Fibroblast of peridontal ligament (primary cell): Measurements from ENCODE around the gene DDX17.
"Not testable (repeated sequence)": the region's sequence is repeated elsewhere in the genome, so short reads cannot be mapped to it uniquely, and the experiment has no call there.

Source experiments
- DNase-seq: peaks from one replicate; pipeline ENCODE4 v3.0.0-alpha.2; 2010; ENCODE audit errors: extremely low read depth

DDX17 gene

DNA sequence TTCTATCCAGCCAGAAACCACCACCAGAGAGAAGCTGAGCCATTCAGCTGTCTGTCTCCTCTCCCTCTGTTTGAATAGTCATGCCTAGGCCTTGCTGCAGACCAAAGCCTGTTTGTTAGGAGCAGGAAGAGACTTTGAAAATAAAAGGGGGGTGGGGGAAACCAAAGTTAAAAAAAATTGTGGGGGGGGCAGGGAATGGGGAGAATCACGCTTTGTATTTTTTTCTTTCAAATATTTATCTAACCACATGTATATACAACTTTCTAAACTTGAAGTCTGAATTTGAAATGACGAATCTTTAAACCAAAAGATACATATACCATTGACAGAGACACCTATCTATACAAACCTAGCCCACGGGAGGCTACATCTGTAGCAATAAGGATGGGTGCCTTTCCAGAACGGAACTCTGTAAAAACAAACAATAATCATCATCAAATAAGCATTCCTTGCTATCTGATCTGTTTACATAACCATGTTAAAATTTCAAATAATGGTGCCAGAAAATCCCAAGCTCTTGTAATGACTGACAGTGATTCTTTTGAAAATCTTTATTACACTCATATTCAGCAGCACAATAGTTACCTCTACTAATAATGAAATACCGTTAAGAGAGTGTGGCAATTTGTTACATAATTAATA is 14.3 kb downstream of the DDX17 start:
- DNase-seq = no peak

DNA sequence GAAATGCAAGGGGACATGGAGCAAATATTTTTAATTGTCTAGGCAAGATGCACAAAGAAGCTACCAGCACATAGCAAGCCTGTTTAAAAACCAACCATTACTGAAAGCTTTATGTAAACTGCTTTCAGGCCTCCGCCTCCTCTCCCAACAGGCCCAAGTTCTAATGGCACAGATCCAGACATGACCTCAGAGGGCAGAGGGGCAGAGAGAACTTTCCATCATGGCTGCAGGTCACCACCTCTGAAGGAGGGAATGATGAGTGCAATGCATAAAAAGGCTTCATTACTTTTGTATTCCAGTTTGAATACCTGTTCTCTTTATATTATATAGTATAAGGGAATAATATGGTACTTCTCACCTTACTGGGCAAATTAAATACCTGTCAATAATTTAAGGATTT is 15.2 kb downstream of the DDX17 start:
- DNase-seq = peak; percentile 77

DNA sequence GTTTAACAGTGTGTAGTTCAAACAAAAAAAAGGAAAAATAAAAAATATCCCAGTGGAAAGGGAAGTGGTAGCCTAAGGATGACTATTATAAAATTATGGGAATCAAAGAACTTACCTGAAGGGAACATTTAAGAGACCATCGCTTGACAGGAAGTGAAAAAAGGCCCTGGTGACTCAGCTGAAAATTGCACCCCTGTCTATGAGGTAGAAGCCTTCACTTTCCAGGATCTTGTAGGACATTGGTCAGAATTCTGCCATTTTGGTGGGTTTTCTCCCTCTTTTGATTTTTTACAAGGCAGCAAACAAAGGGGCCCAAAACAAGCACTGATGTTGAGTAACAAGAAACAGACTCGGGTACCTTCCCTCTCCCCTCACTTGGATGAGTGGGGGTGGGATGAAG is 15.6 kb downstream of the DDX17 start:
- DNase-seq = no peak

DNA sequence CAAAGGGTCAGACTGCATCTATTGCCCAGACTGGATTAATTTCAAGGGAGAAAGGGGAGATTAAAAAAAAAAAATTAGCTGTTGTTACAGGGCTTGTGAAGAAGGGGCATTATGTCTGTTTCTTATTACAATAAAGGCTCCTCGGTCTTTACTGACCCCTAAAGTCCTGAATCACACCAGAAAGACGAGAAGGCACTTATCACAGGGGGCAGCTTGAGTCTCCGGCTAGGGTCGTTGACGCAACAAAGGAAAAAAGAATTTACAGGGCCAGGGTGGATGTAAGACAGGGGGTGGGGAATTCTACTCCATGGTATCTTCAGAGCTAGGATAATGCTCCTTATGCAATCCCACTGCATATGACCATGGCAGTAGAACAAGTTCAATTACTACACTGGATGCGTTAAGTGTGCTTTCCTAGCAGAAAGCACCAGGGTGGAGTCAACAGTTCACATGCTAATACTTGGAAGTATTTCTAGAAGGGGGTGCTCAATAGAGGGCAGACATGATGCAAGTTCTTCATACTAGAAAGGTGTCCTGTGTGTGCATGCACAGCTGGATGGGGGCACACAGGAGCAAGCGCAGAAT is 16.5 kb downstream of the DDX17 start:
- no peak for DNase-seq

DNA sequence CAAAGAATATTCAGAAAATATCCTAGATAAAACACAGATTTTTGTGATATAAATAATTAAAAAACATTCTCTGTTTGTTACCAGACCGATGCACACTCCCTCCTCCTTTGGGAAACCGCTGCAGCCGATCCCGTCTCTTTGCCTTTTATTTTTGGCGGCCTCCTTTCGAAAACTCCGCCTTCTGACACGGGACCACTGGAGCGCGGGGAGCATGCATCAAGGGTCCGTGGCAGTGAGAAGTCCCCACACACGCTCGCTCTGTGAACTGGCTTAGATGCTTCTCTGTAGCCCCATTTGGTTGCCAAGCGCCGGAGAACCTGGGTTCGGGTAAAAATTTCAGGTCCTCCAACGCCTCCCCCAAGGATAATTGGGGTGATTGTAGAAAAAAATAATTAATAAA is 17.0 kb downstream of the DDX17 start:
- DNase-seq = no peak

DNA sequence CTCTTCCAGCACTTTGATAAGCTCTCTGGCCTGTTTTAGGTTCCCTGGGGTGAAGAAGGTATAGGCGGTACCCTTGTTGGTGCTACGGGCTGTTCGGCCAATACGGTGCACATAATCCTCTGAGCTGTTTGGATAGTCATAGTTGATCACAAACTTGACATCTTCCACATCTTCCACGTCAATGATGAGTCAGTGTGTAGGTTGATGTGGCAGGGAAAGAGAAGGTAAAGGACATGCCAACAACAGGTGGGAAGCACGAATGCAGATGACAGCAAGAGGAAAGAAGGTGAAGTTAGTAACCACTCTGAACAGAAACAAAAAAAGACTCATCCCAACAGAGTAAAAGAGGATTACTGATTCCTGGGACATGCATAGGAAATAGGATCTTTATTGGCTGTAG is 18.2 kb downstream of the DDX17 start:
- no peak for DNase-seq

DNA sequence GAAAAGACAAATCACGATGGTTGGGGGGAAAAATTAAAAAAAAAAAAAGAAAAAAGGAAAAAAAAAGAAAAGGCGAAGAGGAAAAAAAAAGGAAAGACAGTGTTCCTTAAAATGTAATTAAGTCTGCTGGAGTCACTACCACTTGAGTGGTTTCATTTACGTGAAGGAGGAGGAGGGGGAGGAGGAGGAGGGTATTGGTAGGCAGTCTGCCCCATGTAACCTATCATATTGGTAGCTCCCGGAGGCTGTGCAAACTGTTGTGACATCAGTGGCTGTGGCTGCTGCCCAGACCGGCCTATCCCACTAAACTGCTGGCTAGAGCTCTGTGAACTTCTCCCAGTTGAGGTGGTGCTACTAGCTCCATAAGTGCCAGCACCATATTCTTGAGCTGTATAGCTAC is 20.3 kb downstream of the DDX17 start:
- DNase-seq = no peak

DNA sequence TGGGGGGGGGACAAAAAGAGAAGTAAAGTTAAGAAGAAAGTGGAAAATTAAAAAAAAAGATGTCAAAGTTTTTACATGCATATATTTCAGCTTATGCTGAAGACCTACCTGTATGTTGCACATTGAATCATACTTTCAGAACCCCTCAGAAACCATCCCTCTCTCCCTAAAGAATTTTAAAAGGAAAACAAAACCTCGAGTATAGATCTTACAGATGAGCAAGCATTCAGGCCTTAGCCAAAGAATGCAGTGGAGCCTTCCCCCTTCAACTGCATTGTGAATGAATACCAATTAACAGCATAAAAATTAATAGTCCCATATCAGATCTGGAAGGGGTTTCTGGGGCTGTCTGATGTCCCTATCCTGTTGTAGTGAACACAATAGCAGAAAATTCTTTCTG is 21.9 kb downstream of the DDX17 start:
- no peak for DNase-seq

DNA sequence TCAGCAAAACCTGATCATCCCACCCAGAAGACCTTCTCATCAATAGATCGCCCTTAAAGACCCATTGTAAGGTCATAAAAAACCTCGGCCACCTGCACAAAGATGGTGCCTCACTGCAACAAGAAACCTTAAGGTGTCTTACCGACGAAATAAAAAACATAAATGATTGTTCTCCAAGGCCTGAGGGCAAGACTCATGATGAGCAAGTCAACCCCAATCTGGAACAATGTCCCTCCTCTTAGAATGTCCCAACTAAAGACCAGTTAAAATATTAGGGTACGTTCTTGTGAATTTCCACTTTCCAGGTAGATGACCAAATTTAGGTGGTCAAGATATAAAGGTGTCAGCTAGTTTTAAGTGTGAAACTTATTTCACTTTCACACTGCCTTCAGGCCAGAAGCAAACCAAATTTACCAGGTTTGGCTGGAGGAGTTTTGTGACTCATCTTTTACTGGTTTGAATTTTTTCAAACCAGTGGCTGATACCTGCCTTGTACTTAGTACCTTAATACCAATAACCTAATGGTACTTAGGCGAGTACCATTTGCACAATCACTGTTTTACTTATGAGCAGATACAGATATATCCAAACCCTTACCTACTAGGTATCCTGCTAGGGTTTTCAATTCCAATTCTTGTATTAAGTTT is 23.3 kb downstream of the DDX17 start:
- DNase-seq = no peak

DNA sequence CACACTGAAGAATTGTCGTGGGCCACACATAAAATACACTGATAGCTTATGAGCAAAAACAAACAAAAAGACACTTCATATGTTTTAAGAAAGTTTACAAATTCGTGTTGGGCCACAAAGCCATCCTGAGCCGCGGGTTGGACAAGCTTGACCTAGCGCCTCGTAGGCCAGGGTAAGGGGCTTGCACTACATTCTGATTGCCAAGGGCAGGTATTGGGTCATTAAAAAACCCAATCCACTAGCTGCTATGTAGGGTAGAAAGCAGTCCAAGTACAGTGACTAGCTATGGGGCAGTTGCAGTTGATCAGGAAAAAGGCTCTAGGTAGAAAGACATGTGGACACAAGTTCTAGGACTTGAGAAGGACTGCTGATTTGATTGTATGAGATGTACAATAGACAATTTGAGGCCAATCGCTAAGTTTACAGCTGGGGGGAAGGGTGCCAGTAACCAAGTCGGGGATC is 24.2 kb downstream of the DDX17 start:
- DNase-seq = no peak

DNA sequence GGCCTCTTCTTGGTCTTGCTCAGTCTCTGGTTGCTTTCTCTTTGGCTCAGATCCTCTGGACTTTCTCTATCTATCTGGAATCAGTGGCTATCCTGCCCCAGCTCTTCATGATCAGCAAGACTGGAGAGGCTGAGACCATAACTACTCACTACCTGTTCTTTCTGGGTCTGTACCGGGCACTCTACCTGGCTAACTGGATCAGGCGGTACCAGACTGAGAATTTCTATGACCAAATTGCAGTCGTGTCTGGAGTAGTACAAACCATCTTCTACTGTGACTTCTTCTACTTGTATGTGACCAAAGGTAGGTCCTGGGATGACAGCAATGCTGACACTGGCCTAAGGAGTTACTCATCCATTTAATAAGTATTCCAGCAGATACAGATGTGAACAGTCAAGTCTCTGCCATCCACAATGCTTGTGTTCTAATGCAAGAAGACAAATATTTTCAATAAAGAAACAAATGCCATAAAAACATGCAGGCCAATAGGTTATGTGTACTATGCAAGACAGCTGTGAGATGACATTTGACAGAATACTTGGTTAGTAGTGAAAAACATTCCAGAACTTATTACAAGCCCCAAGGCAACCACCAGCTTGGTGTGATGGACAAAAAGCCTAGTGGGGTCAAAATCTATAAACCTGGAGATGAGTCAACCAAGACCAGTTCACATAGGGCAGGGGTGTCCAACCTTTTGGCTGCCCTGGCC is 24.8 kb downstream of the DDX17 start:
- DNase-seq = no peak

DNA sequence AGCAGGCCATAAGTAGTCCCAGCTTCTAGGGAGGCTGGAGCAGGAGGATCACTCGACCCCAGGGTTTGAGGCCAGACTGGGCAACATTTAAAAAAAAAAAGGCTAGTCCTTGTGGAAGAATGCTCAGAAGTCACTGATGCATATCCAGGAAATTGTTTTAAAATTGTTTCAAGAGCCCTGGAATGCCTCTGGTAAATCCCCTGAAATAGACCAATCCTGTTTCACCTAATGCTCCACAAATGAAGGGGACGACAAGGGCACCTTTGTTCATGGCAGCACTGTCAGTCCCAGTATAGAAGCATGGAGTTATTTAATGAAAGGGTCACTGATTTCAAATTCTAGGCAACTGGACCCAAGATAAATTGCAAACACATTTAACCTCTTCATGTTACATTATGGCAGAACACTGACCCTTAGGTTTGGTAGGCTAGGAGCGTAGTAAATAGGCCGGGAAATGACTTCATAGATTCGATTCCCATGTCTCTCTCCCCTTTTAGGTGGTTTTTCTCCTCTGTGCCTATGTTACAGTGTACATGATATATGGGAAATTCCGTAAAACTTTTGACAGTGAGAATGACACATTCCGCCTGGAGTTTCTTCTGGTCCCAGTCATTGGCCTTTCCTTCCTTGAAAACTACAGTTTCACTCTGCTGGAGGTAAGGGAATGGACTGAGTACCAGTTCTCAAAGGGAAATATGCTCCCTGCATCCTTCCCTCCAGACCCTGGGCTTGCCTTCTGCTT is 26.8 kb downstream of the DDX17 start:
- peak; percentile 48 for DNase-seq

DNA sequence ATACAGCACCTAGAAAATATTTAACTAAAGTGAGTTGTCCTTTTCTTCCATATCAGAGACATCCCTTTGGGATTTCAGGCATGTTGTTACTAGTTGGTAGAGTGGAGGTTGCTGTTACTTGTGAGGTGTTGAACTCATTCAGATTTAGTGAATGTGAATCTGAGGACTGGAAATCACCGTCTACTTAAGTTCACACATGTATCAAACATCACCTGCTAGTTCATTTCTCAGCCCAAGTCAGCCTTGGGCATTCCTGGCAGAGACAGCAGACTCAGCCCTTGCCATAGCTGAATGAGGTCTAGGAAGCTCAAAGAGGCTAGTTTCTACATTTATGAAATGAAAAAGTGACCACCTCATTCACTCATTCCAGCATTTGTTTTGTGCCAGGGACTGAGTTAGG is 28.5 kb downstream of the DDX17 start:
- no peak for DNase-seq

DNA sequence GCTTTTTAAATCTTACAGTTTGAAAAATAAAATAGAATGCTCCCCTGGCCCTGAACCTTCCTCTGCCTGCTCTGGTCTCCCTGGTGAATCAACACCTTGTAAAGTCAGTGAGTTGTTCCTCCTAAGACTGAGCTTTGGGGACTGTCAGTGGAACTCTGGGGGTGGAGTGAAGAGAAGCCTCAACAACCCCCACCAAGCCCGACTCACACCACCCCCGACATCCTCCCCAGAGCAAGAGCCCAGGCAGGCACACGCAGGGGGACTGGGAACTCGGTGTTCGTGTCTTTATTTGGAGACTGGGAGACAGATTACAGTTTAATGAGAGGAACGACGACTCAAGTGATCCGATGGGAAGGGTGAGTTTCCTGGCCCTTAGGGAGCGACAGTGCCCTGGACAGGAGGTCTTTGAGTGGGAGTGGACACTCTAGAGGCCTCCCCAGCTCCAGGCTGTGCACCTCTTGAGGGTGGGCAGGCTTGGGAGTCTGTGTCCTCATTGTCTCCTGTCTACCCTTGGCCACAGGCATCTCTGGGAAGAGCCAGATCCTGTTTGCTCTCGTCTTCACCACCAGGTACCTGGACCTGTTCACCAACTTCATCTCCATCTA is 32.0 kb downstream of the DDX17 start:
- DNase-seq = no peak

DNA sequence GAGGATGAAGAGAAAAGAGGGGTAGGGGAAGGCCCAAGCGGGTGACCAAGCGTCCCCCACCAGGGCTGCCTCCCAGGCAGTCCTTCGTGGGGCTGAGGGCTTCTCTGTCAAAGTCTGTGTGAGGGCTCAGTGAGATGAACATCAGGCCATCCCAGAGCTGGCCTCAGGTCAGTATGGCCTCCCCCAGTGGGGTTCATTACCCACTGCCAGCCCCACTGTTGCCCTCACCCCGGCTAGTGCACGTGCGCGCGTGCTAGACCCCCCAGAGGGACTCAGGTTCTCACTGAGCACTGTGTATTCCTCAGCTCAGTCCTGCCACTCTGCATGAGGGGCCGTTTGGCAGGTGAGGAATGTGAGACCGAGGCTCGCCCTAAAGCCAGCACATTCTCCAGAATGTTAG is 34.9 kb downstream of the DDX17 start:
- DNase-seq = no peak

DNA sequence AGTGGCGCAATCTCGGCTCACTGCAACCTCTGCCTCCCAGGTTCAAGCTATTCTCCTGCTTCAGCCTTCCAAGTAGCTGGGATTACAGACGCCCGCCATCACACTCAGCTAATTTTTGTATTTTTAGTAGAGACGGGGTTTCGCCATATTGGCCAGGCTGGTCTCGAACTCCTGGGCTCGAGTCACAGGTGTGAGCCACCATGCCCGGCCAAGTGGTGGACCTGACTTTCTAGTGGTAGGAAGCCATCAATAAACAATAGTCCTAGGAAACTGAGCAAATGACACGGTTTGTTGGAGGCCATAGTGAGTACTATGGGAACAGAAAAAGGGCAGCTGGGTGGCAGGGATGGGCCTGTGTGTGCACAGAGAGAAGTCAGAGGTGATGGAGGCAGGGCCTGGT is 35.9 kb downstream of the DDX17 start:
- DNase-seq = not testable (repeated sequence)

DNA sequence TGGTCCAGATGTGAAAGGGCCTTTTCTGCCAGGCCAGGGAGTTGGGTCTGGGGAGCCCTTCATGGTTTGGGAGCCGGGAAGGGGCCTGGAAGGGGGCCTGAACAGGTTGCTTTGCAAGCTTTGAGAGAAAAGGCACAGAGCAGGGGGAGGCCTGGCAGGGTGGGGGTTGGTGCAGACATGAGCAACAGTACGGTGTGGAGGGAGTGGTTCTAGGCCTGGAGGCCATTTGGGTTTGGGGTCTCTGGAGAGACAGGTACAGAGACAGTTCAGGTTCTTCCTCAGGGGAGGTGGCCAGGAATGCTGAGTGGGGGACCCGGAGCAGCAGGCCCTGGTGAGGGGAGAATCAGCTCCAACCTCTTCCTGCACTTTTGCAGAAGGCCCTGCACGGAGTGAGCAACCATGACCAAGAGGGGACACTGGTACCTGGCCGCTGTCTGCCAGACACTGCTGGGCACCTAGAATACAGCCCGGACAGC is 36.8 kb downstream of the DDX17 start:
- DNase-seq = no peak

DNA sequence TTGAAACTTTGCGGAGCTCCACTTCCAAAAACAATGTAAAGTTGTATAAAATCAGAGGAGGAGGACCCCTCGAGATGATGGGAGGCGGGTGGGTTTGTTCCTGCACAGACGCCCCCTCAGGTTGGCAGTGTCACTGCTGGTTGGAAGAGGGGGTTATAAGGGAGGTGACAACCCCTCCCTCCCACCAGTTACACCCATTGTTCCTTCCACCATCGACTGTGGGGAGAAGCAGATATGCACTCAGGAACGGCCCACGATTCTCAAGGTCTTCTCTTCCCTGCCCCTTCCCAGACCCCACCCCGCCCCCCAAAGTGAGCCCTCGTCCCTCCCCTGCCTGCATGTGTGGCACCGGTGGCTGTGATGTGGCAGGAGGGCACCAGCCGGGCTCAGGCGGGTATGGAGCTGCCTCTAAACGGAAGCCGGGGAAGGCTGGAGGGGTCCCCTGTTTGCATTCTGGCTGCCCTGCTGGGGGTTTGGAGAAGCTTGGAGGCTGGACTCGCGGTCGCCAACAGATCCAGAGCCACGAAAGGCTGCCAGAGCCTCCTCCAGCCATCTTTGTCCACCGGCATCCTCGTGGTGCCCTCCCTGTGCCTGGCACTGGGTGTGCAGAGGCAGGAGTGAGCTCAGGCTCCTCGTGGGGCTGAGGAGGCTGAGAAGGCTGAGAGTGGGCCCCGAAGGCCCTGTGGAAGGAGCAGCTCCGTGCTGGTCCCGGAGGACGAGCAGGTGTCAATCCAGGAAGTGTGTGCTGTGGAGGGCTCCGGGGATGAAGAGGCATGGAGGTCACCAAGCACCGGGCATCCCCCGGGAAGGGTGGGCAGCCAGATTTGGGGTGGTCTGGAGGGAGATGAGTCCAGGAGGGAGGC is 37.4 kb downstream of the DDX17 start:
- DNase-seq = no peak

DNA sequence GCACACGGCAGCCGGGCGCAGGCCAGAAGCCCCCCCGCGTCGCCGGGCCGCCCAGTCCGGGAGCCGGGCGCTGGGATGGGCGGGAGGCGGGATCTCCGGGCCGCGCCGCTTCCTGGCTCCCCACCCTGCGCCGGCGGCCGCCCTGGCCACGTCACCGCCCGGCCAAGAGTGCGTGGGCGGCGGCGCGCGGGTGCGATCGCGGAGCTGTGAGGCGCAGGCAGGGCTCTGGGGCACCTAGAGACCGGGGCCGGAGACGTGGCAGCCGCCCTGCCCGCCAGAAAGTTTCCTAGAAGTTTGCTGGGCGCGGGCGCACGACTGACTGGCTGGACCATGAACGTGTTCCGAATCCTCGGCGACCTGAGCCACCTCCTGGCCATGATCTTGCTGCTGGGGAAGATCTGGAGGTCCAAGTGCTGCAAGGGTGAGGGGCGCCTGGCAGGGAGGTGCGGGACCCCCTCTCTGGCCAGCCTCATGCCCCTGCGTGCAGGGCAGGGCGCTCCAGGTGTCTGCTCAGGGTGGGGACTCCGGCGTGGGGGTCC is 38.1 kb downstream of the DDX17 start, which contains the start of gene KDELR3:
TSS of gene KDELR3 (plus strand) at position 193 of the 539 bp plus-strand sequence. CDS start at position 331, 138 bp downstream.
- DNase-seq = peak; percentile 45

DNA sequence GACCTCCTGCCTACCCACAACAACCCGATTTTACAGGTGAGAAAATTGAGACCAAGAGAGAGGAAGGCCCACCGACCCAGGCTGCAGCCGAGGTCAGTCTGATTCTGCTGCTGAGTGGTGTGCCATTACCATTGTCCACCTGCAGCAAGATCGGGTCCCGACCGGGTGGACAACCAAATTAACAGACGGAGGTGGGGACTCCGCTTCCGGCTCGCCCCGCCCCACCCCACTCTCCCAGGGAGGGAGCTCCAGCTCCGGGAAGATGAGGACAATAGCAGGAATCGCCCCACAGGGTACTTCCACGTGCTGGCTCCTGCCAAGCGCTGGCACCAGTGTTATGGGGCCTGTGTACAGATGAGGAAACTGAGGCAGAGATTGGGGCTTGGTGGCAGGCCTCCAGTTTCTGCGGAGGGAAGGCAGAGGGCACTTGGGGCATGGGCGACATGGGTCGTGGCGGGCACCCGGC is 38.6 kb downstream of the DDX17 start:
- DNase-seq = no peak
